Brain microvascular endothelial cell (primary cell): ENCODE measurements around the gene FNBP1L.

Experiments used
- DNase-seq: peaks from one replicate; pipeline ENCODE4 v3.0.0-alpha.2; 2020
- H3K27ac ChIP-seq: fragments of 250-450 bp; sonication (Bioruptor Pico); 2 replicates; pipeline ENCODE4 v1.5.1; 2020; ENCODE audit warnings: mild to moderate bottlenecking, moderate library complexity
- H3K27me3 ChIP-seq: fragments of 250-450 bp; sonication (Bioruptor Pico); replicated peaks from 2 replicates; pipeline ENCODE4 v1.5.1; 2020; ENCODE audit warnings: mild to moderate bottlenecking
- H3K36me3 ChIP-seq: fragments of 250-450 bp; sonication (Bioruptor Pico); replicated peaks from 2 replicates; pipeline ENCODE4 v1.5.1; 2020; ENCODE audit warnings: mild to moderate bottlenecking
- H3K4me3 ChIP-seq: 2 replicates; pipeline ENCODE4 v1.5.1; 2011; ENCODE audit warnings: low read depth, mild to moderate bottlenecking, control low read depth, low read length, moderate library complexity
- in situ Hi-C: cut with HindIII; loops from 2 replicates; pipeline ENCODE4 v1.10.0; 2017; ENCODE audit warnings: low sequenced_read_pairs, low pct_ligation_motif_present
- TF ChIP-seq, protein P1 (sequence below): IDR thresholded peaks from 2 replicates; pipeline ENCODE4 v1.5.1; 2011; ENCODE audit warnings: low read depth, mild to moderate bottlenecking, moderate library complexity, low read length, control low read depth, inconsistent platforms; ENCODE audit errors: missing control alignments

Gene FNBP1L

DNA sequence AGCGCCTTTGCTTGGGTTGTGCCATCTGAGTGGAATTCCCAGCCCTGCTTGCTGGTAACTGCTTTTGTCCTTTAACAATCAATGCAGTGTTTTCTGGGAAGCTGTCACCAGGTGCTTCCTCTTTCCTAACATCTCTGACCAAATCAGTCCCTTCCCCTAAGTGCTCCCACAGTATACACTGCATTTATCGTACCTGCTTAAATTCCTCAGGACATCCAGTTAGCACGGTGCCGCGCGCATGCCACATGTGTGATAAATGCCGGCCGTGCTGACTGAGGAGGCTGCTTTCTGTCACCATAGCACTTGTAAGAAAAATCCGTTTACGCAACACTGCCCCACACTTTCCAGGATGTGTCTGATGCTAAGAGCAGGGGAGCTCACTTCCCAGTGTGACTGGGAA is 118.3 kb downstream of the FNBP1L start:
- peaks cover 38% of the 10 kb centered on the region for H3K36me3 ChIP-seq
- no peak overlapping the region for H3K4me3 ChIP-seq
- no peak overlapping the region for H3K27ac ChIP-seq
- no peak for DNase-seq
- in situ Hi-C loops, result no loop called here
- TF ChIP-seq, protein P1, sequence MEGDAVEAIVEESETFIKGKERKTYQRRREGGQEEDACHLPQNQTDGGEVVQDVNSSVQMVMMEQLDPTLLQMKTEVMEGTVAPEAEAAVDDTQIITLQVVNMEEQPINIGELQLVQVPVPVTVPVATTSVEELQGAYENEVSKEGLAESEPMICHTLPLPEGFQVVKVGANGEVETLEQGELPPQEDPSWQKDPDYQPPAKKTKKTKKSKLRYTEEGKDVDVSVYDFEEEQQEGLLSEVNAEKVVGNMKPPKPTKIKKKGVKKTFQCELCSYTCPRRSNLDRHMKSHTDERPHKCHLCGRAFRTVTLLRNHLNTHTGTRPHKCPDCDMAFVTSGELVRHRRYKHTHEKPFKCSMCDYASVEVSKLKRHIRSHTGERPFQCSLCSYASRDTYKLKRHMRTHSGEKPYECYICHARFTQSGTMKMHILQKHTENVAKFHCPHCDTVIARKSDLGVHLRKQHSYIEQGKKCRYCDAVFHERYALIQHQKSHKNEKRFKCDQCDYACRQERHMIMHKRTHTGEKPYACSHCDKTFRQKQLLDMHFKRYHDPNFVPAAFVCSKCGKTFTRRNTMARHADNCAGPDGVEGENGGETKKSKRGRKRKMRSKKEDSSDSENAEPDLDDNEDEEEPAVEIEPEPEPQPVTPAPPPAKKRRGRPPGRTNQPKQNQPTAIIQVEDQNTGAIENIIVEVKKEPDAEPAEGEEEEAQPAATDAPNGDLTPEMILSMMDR, result no peak
- no peaks in the 10 kb centered on the region for H3K27me3 ChIP-seq

DNA sequence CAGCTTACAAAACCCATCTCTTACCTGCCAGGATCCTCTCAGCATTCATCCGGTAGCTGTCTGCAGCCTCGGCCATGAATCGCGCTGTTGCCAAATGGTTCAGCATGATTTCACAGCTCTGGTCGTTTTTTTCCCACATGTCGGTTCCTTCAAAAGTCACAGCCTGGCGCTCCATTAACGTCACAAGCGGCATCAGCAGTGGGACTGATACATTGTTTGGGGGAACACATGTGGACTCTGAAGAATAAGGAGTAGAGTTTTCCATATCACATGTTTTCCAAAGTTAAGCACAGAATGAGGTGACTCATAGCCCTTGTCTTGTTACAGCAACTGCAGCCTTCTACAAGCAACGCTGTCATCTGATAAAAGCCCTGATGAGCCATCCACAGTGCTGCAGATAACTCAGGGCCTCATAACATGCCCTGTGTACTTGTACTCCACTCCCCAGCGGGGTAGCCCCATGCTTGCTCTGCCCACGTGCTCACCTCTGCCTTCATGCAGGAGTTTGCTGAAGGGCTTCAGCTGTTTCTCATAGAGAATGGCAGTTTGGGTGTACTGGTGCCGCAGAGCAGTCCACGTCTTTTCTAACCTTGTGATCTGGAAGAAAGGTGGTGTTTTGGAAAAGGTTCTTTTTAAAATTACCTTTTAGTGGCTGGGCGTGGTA is 119.5 kb downstream of the FNBP1L start:
- H3K27ac ChIP-seq, result no peak overlapping the region
- H3K4me3 ChIP-seq, result no peak overlapping the region
- peaks cover 42% of the 10 kb centered on the region for H3K36me3 ChIP-seq
- H3K27me3 ChIP-seq, result no peaks in the 10 kb centered on the region
- TF ChIP-seq, protein P1, result no peak
- DNase-seq, result peak; percentile 93
- in situ Hi-C loops, result no loop called here

DNA sequence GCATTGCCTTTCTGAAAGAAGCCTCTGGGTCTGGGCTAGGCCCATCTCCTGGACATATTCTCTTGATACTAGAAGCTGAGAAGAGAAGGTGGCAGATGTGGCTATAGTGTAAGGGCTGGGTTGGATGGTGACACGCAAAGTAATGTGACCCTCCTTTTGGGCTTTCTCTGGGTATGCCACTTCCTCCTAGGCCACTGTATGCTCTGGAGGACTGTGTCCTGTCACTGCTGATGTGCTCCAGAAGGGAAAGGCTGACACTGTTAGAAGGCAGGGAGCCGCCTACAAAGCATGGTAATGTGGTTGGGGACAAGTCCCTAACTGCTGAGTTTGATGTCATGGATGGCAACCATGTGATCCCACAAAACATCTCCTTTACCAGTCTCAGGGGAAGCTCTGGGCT is 121.6 kb downstream of the FNBP1L start:
- TF ChIP-seq, protein P1, result no peak
- Histone ChIP-seq H3K27ac (no peak overlapping the region), H3K36me3 (peaks cover 57% of the 10 kb centered on the region), H3K27me3 (no peaks in the 10 kb centered on the region), H3K4me3 (no peak overlapping the region)
- DNase-seq, result no peak
- in situ Hi-C loops, result no loop called here

DNA sequence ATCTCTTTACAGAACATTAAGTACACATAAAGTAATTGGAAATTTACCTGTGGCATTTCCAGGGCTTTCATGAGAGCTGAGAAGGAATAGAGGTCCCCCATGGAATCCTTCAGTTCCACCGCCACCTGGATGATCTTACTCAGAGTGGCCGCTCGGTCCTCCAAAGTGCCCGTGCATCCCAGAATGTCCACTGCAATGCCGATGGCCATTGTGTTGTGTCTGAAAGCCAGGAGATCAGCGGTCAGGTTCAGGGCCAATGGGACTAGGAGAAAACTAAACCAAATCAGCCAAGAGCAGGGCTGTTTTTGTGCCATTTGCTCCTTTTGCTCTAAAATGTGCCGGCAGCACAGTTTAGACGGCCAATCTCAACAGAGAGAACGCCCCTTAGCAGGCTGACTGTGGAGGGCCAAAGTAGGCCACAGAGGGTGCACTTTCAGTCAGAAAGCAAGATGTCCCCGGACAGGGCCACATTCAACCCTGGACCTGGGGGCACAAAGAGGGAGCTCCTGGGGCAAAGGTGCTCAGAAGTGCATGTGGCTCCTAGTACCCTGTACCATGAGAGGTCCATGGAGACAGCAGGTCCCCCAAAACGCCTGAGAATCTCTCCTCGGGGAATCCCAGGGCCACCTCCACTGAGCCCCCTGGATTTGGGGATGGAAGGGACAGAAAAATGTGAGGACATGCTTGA is 123.8 kb downstream of the FNBP1L start:
- no peak overlapping the region for H3K4me3 ChIP-seq
- DNase-seq, result no peak
- no peak overlapping the region for H3K27ac ChIP-seq
- no peaks in the 10 kb centered on the region for H3K27me3 ChIP-seq
- H3K36me3 ChIP-seq, result peaks cover 64% of the 10 kb centered on the region
- TF ChIP-seq, protein P1, result no peak
- in situ Hi-C loops, result no loop called here

DNA sequence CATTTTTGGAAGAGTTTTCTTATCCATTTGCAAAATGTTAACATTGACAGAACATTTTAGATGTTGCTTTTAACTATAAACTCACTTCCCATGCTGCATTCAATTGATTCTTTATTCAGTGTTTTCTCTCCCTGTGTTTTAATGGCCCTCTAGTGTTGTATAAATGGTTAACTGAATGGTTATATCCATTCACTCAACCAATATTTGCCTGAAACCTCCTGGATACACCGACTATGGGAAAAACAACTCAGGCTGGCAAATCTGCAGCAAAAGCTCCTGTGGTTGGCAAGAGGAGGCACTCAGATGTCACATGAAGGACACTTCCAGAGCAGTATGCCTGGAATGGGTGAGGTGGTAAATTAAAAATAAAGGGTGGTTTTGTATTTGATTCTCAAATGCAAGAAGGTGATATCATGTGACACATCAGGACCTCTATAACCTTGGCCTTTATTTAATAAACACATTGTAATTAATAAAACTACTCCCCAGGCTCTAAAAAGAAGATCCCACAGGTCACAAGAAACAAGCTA is 126.1 kb downstream of the FNBP1L start:
- H3K4me3 ChIP-seq, result no peak overlapping the region
- peaks cover 63% of the 10 kb centered on the region for H3K36me3 ChIP-seq
- H3K27ac ChIP-seq, result no peak overlapping the region
- H3K27me3 ChIP-seq, result no peaks in the 10 kb centered on the region
- TF ChIP-seq, protein P1, result no peak
- in situ Hi-C loops, result no loop called here
- DNase-seq, result no peak
